ENCODE results near the gene DBI.

GRCh38 chr2:119319593-119319992, 47.2 kb upstream of the DBI start:
- TF ChIP-seq CTCF (conservative IDR thresholded peaks at IDR 0.05 in 1 of 2, IDR thresholded peaks at IDR 0.05 in 1 of 2; ENCODE audit: low read depth in 1 of 2, low read length in 2 of 2) (no peak), EZH2 (IDR thresholded peaks at IDR 0.05; ENCODE audit: low read length, missing control alignments) (no peak)

Data from fibroblast of lung (primary cell).